Suprapubic skin (tissue), 4 donors: ENCODE measurements around the gene AAK1.

Source experiments
- EP300 ChIP-seq: sonication (generic); formaldehyde crosslinking; IDR thresholded peaks from one replicate; pipeline ENCODE4 v1.6.1; 2017; ENCODE audit warnings: antibody characterized with exemption
- POLR2AphosphoS5 ChIP-seq, 3 donors: sonication (generic); formaldehyde crosslinking; IDR thresholded peaks; one replicate each; pipeline ENCODE4 v1.6.1; 2017; ENCODE audit warnings: antibody characterized with exemption in 3 of 3
- TF ChIP-seq, protein P1 (sequence below), 2 donors: fragments of 200-600 bp in 1 of 2; fragments of 450-650 bp in 1 of 2; sonication (generic) in 1 of 2; IDR thresholded peaks; one replicate each; pipeline ENCODE4 v1.5.1; 2016 to 2019; ENCODE audit warnings: antibody characterized with exemption in 2 of 2, mild to moderate bottlenecking in 1 of 2, moderate library complexity in 1 of 2

DNA sequence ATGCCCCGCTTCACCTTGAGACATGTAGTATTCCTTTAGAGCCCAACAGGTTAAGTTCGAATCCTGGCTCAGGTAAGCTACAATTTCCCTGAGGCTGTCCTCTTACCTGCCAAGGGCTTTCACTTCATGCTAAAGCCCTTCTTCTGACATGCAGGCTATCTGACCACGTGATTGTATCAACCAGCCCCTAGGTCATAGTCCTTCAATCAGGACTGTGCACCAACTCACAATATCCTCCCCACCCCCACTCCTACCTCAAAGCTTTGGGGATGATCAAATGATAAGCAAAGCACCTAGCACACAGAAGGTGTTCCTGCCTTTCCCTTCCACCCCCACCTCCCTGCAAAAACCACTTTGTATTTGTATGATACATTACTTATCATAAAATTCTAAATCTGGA, 78.9 kb downstream of the AAK1 start:
- TF ChIP-seq, protein P1, sequence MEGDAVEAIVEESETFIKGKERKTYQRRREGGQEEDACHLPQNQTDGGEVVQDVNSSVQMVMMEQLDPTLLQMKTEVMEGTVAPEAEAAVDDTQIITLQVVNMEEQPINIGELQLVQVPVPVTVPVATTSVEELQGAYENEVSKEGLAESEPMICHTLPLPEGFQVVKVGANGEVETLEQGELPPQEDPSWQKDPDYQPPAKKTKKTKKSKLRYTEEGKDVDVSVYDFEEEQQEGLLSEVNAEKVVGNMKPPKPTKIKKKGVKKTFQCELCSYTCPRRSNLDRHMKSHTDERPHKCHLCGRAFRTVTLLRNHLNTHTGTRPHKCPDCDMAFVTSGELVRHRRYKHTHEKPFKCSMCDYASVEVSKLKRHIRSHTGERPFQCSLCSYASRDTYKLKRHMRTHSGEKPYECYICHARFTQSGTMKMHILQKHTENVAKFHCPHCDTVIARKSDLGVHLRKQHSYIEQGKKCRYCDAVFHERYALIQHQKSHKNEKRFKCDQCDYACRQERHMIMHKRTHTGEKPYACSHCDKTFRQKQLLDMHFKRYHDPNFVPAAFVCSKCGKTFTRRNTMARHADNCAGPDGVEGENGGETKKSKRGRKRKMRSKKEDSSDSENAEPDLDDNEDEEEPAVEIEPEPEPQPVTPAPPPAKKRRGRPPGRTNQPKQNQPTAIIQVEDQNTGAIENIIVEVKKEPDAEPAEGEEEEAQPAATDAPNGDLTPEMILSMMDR (IDR thresholded peaks at IDR 0.05), result no peak
- TF ChIP-seq POLR2AphosphoS5 (IDR thresholded peaks at IDR 0.05) (no peak), EP300 (no peak)
